ENCODE results near the gene RPS19.

The RPS19 gene

DNA sequence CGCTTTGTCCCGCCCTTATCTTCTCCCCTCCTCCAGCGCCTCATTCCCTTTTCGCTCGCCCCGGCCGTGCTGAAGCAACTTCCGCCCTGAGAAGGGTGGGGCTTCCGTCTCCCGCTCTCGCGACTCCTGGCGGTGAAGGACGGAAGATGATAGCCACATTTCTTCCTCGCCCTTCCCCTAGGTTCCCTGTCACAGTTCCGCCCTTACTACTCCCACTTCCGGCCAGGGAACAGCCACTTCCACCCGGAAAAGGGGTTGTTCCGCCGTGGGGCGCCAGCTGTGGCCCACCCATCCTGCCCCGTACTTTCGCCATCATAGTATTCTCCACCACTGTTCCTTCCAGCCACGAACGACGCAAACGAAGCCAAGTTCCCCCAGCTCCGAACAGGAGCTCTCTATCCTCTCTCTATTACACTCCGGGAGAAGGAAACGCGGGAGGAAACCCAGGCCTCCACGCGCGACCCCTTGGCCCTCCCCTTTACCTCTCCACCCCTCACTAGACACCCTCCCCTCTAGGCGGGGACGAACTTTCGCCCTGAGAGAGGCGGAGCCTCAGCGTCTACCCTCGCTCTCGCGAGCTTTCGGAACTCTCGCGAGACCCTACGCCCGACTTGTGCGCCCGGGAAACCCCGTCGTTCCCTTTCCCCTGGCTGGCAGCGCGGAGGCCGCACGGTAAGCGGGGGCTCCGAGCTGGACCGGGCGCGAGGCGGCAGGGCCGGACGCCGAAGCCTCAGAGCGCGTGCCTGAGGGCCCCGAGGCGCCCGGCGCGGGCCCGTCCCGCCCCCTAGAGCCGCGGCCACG, at the start of gene RPS19:
RPS19 (plus strand) TSS at position 638 of the 801 bp plus-strand sequence. CDS start 520 bp downstream, outside the sequence.
- peak; percentile 99 for DNase-seq
- peak; percentile 85 for ATAC-seq

DNA sequence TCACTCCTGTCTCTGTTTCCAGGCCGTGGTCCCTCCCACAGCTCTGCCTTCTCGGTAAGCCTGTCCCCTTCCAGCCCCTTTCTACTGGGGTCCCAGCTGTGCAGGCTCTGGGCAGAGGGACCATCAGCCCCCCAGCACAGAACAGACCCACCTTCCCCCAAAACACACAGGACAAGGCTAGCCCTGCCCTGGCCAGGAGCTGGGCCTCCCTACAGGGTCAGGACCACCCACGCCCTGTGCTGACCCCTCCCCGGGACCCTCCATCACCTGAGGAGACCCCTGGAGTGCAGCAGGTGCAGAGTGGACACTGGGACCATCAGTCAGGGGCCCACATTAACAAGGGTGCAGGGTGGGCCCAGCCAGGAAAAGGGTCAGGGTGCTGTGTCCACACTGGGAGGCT, 49.8 kb upstream of the RPS19 start:
- DNase-seq (no peak), ATAC-seq (no peak)

DNA sequence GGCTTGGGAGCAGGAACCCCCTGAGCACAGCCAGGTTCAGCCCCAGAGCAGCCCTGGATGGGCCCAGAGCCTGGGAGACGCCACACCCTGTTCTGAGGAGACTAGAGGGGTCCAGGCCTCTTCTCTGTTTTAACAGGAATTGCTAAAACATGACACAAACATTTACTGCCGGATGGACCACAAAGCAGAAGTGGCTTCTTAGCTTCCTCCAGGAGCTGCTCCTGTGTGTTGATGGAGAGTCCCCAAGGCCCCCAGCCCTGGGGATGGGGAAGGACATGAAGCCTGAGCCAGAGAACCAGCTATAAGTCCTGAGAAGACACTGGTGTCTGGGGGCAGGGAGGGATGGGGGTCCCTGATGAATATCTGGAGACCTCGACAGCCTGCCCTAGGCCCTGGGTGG, 49.0 kb upstream of the RPS19 start:
- peak; percentile 24 for ATAC-seq
- no peak for DNase-seq

DNA sequence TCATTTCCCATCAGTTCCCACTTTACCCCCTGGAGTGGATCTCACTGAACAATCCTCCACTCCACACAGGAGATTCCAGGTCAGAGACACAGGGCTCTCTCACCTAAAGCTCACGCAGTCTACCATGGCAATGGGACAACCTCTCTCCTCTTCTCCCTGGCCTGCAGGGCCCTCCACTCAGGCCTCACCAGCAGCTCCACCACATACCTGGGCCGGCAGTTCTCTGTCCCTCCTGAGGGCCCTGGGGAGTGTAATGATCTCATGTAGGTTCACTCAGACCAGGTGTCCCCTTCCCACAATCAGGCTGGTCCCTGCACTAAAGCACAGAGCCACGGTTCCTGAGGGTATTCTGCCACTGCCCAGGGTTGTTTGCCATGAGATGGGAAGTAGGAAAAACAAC, 48.1 kb upstream of the RPS19 start:
- no peak for ATAC-seq
- DNase-seq = no peak

DNA sequence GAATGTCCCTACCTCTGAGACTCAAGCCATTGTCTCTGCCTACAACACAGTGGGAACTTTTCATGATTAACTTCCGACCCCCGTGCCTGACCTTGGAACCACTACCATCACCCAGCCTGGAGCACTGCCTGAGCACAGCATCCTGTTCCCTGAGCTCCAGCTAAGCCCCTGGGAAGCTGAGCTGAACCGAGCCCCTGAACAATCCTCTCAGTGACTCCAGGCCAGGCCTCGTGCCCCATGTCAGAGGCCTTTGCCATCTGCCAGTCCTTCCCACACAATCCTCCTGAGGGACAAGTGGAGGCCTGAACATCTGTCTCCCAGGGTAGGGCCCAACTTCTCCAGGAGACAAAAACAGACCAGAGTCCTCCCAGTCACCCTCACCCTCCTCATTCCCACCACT, 46.1 kb upstream of the RPS19 start:
- DNase-seq (no peak), ATAC-seq (no peak)

DNA sequence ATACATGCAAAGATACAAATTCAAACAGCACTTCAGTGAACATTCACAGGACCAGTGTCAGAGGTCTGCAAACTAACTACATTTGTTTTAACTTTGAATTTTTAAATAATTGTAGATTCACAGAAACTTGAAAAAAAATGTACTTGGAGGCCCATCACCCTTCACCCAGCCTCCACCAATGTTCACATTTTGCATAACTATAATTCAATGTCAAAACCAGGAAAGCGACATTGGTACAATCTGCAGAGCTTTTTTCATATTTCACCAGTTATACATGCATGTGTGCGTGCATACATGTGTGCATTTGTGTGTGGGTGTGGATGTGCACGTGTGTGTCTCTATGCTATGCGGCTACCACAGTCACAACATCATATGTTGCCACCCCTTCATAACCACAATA, 44.8 kb upstream of the RPS19 start:
- ATAC-seq = no peak
- no peak for DNase-seq

DNA sequence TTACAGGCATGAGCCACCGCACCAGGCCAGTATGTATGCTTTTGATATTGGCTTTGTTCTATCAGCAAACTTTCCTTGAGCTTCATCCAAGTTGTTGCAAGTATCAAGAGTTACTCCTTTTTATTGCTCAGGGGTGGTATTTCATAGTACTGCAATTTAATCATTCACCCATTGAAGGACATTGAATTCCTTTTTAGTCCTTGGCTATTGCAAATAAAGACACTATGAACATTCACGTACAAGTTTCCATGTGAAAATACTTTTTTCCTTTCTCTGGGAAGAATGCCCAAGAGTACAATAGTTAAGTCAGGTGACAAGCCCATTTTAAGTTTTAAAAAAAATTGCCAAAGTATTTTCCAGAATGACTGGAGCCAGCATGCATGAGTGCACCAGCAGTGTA, 43.3 kb upstream of the RPS19 start:
- no peak for ATAC-seq
- no peak for DNase-seq

DNA sequence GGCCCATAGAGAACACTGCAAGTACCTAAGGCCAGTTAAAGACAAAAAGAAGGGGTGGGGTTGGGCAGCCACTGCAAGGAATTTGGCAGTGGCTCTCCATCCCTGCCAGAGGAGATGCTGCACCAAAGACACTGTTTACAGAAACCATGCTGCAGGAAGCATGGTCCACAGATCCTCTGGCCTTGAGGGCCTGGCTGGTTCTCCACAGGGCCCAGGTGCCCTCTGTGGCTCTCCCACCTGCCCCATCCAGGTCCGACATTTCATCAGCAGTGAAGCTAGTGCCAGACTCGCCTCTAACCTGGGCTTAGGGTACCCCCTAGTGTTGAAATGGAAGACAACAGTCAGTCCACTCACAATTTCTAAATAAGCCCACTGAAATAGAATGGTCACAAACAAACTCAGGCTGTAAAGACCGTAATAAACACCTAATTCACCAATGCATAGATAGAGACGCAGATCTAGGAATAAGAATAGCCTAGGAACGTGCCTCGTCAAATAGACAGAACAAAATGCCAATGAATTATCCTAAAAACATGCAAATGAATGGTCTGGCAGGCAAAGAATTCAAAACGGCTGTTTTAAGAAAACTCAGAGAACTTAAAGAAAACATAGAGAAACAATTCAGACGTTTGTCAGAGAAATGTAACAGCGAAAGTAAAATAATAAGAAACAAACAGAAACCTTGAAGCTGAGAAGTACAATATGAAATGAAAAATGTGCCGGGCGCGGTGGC, 38.9 kb upstream of the RPS19 start:
- ATAC-seq (peak; percentile 66), DNase-seq (peak; percentile 42)

DNA sequence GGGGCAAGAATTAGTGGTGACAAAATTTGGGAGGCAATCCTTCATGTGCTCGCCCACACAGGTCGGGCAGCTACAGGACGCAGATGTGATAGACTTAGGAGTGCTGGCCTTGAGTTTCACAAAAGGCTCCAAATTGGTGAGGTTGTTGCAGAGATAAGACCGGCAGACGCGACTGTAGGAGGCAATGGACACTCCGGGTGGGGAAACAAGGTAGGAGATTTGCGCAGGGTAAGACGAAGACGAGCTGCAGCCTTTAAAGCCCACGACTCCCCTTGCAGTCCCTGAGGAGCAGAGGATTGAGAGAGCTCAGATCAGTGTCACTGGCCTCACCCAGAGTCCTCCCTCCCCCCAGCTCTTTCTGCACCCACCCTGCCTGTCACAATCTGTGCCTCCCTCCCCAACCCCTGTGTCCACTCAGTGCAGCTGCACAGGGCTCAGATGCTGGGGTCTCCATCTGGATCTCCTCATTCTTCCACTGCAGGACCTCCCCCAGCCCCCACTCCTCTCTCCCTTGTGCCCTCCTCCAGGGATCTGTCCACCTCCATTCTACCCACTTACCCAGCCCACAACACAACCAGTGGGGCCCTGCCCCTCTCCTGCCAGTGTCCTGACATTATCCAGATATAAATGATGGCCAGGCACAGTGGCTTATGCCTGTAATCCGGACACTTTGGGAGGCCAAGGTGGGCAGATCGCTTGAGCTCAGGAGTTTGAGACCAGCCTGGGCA, 21.9 kb upstream of the RPS19 start:
- ATAC-seq (no peak), DNase-seq (no peak)

DNA sequence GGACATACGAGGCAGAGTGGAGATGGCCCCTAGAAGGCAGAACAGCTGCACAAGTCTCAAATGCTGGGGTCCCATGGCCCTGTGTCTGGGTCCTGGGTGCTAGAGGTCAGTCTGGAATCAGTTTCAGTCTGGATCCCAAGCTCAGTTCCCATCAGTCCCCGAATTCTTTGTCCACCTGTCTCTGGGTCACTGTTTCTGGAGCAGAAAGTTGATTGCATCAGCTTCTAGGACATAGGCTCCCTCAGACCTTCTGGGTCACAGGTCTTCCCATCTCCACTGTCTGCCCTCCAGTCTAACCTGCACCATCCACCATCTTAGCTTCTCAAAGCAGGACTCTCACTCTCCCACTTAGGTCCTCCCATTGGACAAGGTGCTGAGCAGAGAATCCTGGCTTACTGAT, 20.8 kb upstream of the RPS19 start:
- no peak for ATAC-seq

DNA sequence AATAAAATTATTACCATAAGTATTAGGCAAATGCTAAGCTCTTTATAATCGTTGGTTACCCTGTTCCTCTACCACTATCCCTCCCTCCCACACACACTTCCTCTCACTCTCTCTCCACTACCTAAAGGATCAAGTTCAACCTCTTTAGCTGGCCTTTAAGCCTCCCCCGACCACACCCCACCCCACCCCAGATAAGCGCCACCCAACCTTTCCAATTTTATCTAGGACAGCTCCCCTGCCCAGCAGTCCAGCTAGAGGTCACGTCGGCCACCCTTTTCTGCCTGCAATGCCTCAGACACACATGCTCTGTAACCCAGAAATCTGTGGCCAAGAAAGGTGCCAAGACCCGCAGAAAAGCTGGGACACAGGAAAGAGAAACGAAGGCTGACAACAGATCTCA, 16.7 kb upstream of the RPS19 start:
- DNase-seq (no peak), ATAC-seq (no peak)

More for the DNA sequence above, 20.8 kb upstream of the RPS19 start:
- DNase-seq = no peak

DNA sequence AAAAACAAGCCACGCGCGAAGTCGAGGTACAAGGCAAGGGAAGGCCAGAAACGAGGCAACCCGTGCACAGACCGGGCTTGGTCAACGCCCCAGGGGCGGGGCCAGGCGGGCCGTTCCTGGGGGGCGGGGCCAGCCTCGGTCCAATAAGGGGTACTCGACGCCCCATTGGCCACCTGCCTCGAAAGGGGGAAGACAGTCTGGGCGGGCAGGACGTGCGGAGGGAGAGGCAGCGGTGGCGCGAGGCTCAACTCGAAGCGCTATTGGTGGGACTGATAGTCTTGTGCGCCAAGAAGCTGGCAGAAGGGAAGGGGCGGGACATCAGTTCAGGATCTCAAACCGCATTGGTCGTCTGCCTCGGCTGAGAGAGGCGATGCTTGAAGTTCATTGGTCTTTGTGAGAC, 15.5 kb upstream of the RPS19 start, which contains the start of gene LYPD4:
LYPD4 (minus strand) TSS at position 83 of the 400 bp plus-strand sequence. CDS start 5,398 bp downstream, outside the sequence.
- DNase-seq (no peak), ATAC-seq (no peak)

DNA sequence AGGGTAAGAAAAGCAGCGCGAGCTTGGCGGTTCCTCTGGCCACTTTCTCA, 15.2 kb upstream of the RPS19 start, which contains the start of gene DMRTC2:
DMRTC2 (plus strand) TSS at position 42 of the 50 bp plus-strand sequence. CDS start 2,387 bp downstream, outside the sequence.
- ATAC-seq = no peak
- DNase-seq = no peak

DNA sequence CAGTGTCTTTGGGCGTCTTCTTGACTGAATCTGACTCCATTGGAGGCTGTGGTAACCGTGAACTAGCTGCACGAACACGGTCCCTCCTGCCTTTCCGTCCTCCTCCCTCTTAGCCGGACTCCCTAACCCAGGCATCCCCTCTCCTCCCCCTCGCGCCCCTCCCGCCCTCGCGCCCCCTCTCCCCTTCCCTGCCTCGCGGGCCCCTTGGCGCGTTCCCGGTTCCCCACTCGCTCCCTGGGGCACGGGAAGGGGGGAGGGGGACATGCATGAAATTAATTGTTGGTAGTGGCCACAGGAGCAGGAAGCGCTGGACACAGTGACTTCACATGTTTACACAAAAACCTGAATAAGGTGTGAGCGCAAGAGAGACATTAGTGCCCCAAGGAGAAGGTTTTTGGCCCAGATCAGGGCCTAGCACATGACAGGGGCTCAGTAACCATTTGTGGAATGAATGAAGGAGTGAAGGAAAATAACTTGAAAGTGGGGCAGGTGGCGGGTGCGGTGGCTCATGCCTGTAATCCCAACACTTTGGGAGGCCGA, 14.9 kb upstream of the RPS19 start:
- ATAC-seq (no peak), DNase-seq (no peak)

DNA sequence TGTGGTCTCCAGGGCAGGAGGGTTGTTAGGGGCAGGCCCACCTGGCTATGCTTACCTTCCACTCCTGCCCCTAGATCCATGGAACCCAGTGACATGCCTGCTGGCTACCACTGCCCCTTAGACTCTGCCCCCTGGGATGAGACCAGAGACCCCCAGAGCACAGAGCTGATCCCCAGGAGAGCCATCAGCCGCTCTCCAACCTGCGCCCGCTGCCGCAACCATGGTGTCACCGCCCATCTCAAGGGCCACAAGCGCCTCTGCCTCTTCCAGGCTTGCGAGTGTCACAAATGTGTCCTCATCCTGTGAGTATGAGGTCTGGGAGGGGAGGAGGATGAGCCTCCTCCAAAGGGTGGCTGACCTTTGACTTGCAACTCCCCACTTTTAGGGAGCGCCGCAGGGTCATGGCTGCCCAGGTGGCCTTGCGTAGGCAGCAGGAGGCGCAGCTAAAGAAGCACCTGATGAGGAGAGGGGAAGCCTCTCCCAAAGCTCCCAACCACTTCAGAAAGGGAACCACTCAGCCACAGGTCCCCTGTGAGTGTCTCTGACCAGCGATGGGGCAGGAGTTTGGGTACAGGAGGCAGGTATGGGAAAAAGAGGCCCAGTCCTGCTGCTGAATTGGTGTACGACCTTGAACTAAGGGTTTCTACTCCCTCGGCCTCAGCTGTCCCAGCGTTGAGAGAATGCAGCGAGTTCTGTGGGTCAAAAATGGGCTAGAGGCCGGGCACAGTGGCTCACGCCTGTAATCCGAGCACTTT, 12.5 kb upstream of the RPS19 start:
- no peak for DNase-seq
- ATAC-seq = no peak

DNA sequence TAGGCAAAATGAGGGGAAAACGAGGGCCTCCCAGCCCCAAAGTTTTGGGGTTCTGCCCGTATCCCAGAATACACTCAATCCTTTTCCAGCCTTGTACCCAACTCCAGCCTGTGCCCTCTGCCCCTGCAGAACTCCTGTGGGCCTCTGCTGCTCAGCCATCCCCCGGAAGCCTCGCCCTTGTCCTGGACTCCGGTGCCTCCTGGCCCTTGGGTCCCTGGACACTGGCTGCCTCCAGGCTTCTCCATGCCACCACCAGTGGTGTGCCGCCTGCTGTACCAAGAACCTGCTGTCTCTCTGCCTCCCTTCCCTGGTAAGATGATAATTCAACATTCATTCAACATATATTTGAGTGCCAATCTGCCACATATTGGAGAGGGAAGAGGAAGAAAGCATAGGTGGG, 11.4 kb upstream of the RPS19 start:
- no peak for ATAC-seq
- DNase-seq = no peak

DNA sequence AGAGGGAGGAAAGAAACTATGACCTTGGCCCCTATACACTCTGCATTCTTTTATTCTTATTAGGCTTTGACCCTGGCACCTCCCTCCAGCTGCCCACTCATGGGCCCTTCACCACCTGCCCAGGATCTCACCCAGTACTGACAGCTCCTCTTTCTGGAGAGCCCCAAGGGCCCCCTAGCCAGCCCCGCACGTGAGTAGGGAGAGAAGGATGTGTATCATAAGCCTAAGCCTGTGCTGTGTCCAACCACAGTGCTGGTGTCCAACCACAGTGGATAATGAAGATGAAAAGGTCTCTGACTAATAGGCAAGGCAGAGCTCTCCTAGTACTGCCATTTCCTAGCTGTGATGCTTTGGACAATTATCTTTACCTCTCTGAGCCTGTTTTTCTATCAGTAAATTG, 11.0 kb upstream of the RPS19 start:
- no peak for ATAC-seq
- no peak for DNase-seq

DNA sequence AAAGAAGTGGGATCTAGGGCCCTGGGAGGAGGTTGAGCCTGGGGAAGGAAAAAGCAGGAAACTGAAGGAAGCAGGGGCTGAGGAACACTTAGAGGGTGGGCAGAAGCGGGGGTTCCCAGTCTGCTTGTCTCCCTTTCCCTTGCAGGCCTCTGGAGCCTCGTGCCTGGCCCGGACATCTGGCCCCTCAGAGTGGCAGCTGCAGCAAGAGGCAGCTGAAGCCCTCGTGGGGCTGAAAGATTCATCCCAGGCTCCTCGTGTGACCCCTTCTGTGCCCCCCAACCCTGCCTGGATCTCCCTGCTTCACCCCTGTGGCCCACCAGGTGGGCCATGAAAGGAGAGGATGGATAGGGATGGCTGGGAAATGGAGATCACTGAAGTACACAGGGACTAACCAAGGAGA, 9.7 kb upstream of the RPS19 start:
- no peak for ATAC-seq

DNA sequence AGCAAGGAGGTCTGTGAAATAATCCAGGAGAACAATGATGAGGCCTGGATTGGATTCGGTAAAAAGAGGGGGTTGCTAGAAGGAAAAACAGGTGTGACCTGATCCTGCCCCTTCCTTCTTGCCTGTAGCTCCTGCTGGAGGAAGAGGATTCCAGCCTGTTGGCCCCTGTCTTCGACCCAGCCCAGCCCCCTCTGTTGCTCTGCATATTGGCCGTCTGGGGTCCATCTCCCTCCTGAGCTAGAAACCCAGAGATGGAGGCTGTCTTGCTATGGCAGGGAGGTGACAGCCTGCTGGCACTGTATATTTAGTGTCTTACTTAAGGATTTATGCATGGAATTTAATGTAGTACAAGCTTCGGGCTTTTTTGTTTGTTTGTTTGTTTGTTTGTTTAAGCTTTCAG, 8.6 kb upstream of the RPS19 start:
- ATAC-seq = no peak
- no peak for DNase-seq

More for the DNA sequence above, 9.7 kb upstream of the RPS19 start:
- no peak for DNase-seq

DNA sequence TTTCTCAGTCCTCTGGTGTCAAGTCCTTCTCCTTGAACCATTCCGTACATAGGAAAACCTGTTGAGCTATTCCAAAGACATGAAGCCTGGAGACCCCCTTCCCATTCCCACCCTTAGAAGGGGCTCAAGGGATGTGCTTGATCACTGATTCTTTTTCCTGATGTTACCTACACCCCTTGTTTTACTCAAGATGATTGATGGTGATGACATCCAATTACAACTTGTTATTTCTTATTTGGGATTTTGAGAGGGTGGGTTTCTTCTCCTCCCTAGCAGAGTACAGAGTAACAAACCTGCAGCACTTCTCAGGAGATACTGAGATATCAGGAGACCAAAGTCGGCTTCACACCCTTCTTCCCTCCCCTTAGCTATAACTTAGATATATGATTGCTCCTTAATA, 6.7 kb upstream of the RPS19 start:
- DNase-seq (no peak), ATAC-seq (no peak)

DNA sequence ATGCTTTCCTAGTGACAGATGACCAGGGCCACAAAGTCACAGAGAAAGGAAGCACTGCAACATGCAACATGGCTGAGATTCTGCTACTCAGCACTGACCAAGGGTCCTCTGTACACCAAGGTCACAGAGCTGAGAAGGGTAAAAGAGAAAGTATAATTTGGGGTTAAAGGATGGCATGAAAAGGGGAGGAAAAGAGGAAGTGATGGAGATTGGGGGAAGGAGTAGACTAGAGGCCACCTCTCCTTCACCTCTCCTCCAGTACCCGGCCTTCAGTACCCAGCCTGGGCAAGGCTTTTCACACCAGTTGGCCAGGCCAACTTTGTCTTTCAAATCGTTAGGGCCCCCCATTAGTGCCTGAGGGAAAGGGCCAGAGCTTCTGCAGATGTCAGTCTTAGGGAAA, 6.3 kb upstream of the RPS19 start:
- DNase-seq (no peak), ATAC-seq (no peak)

DNA sequence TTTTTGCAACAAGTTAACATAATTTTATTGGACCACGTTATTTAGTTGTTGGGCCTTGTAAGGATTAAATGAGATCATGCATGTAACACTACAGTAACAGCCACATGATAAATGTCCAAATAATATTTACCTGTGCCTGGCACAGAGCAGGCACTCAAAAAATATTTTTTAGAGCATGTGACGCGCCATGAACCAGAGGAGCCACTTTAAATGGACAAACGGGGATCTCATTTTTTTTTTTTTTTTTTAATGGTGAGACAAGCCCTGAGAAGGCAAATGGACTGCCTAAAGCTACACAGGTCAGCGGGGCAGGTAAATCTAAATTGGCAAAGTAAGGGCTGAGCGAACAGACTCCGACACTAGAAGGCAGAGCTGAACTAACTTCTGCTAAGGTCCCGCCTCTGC, 840 bp upstream of the RPS19 start:
- no peak for ATAC-seq
- no peak for DNase-seq

Data from stimulated activated naive CD8-positive, alpha-beta T cell treated with anti-CD3 and anti-CD28 coated beads, Interleukin-15, Interleukin-2, amounts not matched to agents 100 U/mL and 50 U/mL, for 24 hours (primary cell).